AG09309 (cell line): ENCODE results near the gene DLX1.
"Not testable (repeated sequence)": the region's sequence is repeated elsewhere in the genome, so short reads cannot be mapped to it uniquely, and the experiment has no call there.

Source experiments
- DNase-seq: peaks from one replicate; pipeline ENCODE4 v3.0.0-alpha.2; 2010; ENCODE audit warnings: low read depth
- H3K4me3 ChIP-seq: 2 replicates; pipeline ENCODE4 v1.5.1; 2011; ENCODE audit warnings: mild to moderate bottlenecking, low read depth, low read length, moderate library complexity; ENCODE audit not compliant: control insufficient read depth
- TF ChIP-seq, protein P1 (sequence below): IDR thresholded peaks from 2 replicates; pipeline ENCODE4 v1.5.1; 2011; ENCODE audit warnings: mild to moderate bottlenecking, low read depth, low read length, inconsistent platforms; ENCODE audit not compliant: insufficient read depth, control insufficient read depth; ENCODE audit errors: missing control alignments

The DLX1 gene

DNA sequence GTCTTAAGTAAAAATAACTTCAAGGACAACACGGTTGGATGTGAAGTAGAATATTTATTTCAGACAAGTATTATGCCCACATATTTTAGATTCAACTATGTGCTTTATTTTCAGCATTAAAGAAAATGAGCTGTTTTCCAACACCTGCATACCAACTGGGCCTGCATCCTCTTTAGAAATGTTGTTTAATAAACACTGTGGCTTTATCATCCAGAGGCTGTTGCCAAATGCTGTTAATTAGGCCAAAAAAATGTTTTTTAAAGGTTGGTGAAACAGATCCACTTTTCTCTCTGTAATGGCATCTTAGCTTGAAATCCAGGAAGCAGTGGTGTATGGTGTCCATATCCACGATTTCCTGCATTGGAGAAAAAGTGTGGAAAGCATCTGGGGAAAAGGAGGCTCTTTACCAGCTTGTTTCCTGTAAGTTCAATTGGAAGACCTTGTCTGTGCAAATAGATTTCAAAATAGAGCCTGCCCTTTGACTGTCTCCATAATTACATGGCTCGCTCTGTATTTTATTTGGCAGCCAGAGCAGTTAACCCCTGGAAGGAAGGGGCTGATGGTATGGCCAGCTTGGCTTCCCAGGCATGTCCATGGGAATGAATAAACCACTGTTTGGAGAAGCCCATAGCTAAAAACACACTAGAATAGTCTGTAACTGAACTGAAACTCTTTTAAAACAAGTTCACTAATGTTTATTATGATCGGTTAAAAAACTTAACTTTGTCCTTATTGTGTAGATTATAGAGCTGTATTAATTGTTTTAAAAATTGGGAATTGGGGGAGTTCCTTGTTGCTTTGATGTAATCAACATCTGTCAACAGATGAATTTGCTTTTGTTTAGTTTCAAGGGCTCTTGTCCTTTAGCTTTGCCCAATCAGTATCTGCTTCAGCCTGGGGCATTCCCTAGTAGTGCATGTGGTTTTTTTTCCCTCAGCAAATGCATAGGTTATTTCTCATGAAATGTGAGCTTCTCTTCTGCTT lies 33.0 kb upstream of the DLX1 start:
- DNase-seq, result no peak
- TF ChIP-seq, protein P1, sequence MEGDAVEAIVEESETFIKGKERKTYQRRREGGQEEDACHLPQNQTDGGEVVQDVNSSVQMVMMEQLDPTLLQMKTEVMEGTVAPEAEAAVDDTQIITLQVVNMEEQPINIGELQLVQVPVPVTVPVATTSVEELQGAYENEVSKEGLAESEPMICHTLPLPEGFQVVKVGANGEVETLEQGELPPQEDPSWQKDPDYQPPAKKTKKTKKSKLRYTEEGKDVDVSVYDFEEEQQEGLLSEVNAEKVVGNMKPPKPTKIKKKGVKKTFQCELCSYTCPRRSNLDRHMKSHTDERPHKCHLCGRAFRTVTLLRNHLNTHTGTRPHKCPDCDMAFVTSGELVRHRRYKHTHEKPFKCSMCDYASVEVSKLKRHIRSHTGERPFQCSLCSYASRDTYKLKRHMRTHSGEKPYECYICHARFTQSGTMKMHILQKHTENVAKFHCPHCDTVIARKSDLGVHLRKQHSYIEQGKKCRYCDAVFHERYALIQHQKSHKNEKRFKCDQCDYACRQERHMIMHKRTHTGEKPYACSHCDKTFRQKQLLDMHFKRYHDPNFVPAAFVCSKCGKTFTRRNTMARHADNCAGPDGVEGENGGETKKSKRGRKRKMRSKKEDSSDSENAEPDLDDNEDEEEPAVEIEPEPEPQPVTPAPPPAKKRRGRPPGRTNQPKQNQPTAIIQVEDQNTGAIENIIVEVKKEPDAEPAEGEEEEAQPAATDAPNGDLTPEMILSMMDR, result no peak
- H3K4me3 ChIP-seq, result no peak overlapping the region

DNA sequence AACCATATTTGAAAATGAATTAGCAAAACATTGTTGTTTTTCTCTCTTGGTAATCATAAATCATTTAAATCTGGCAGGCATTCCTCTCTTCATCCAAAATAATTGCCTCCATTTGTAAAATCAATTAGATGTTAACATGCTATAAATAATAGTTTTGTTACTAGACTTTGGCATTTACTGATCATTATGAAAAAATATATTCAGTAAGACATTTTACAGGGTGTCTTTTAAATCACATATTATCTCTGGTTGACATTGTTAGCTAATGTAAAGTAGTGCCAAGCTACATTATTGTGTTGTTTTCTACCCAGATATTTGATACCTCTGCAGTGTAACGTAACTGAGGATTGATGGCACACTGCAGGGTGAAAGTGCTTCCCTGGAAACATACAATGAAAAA lies 31.8 kb upstream of the DLX1 start:
- no peak overlapping the region for H3K4me3 ChIP-seq
- TF ChIP-seq, protein P1, result no peak
- no peak for DNase-seq

DNA sequence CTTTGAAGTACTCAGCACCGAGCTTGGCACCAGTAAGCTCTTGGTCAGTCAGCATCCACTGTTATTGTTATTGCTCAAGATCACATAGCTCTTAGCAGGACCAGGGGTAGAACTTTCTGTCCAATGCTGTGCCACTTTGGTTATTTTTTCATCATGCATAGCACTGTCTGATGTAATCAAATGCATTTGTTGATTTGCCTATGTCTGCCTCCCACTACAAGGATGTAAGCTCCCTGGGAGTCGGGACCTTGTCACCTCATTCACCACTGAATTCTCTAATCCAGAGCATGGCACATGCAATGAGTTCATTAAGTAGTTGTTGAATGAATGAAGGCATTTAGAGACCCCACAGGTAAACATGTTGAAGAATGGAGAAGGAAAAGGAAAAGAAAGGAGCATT lies 29.0 kb upstream of the DLX1 start:
- TF ChIP-seq, protein P1, result no peak
- H3K4me3 ChIP-seq, result no peak overlapping the region
- no peak for DNase-seq

DNA sequence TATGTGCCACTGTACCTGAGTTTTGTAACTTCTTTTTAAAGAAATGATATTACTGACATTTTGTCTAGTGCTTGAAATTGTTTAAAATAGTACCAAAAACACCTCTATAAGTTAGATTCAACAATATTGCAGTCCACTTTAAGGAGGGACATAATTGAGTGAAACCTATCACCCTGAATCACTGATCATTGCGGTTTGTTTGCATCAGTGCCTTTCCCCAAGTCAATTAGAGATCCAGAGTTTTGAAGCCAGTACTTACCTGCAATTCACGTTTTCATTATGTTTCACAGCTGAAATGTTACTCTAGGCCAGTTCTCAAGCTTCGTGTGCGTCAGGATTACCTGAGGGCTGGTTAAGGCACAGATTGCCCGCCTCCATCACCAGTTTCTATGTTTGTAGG lies 26.6 kb upstream of the DLX1 start:
- DNase-seq, result no peak
- no peak overlapping the region for H3K4me3 ChIP-seq
- TF ChIP-seq, protein P1, result no peak

DNA sequence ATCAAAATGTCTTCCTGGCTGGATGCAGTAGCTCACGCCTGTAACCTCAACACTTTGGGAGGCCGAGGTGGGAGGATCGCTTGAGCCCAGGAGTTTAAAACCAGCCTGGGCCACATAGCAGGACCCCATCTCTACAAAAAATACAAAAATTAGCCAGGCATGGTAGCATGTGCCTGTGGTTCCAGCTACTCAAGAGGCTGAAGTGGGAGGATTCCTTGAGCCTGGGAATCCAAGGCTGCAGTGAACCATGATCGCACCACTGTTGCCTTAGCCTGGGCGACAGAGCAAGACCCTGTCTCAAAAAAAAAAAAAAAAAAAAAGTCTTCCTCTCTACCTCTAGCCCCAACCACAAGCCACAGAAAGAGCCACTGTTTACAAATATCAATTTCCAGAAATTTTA lies 25.2 kb upstream of the DLX1 start:
- DNase-seq, result not testable (repeated sequence)

DNA sequence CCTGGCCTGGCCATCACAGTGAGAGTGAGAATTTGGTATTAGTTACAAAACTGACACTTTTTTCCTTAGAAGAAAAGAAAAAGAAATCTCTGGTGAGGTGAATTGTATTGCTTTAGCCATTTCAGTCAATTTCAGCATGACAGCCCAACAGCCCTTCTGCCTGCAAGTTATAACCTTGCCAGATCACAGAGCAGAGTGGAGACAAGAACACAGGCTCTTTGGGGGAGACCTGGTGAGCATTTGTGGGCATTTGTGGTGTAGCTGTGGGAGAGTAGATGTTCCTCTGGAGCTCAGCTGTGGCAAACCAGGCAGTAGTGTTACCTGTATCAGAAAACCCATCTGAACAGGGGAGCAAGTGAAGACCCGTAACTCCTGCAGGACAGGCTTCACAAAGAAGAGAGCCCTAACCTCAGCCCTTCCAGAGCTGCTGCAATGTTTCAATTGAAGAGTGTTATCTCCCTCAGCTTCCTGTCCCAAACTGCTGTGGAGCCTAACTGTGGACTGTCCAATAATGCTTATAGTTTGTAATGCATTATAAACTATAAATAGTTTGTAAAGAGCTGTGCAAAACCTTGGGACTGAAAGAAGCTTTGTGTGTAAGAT lies 22.8 kb upstream of the DLX1 start:
- no peak for DNase-seq
- TF ChIP-seq, protein P1, result no peak
- H3K4me3 ChIP-seq, result no peak overlapping the region

More for the DNA sequence above, 25.2 kb upstream of the DLX1 start:
- H3K4me3 ChIP-seq, result not testable (repeated sequence)

DNA sequence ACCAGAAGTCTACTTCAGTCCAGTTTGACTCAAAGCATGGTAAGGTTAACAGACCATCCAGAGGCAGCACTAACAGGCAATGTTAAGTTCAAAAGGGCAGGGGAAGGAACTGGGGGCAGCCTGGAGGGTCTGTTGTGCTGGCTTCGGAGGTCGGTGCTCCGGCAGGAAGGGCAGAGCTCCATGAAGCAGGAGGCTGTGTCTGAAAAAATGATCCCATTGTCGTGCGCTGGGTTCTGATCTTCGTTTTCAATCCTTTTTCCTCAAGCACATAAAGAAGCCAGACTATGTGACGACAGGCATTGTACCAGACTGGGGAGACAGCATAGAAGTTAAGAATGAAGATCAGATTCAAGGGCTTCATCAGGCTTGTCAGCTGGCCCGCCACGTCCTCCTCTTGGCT lies 21.9 kb upstream of the DLX1 start:
- no peak for DNase-seq

More for the DNA sequence above, 21.9 kb upstream of the DLX1 start:
- TF ChIP-seq, protein P1, result no peak
- no peak overlapping the region for H3K4me3 ChIP-seq
